NOMO-1 treated with DMSO at 0.1 percent for 48 hours (cell line): ENCODE data around the gene SPHKAP.
A peak's percentile ranks its signal among the peaks of the same experiment; 100 is the strongest.
"Not testable (repeated sequence)": the region's sequence is repeated elsewhere in the genome, so short reads cannot be mapped to it uniquely, and the experiment has no call there.

Source experiments
- DNase-seq: peaks from one replicate; lab custom pipeline; 2025; ENCODE audit not compliant: unreplicated experiment; lab: John Stamatoyannopoulos, UW

SPHKAP gene

GRCh38 chr2:228039752-228040534 lies 141.5 kb downstream of the SPHKAP start:
- no peak for DNase-seq

- DNase-seq: no peak
These were observed 142.5 kb downstream of the SPHKAP start for GRCh38 chr2:228038967-228039366.

- no peak for DNase-seq
These were observed 143.6 kb downstream of the SPHKAP start for GRCh38 chr2:228037915-228038314.

- no peak for DNase-seq
These were observed 157.9 kb downstream of the SPHKAP start for GRCh38 chr2:228023619-228024018.

GRCh38 chr2:228018311-228018710 lies 163.2 kb downstream of the SPHKAP start:
- DNase-seq: no peak

- no peak for DNase-seq
These were observed 163.7 kb downstream of the SPHKAP start for GRCh38 chr2:228017784-228018183.

GRCh38 chr2:228016402-228016801 lies 165.1 kb downstream of the SPHKAP start:
- DNase-seq: no peak

- DNase-seq: no peak
These were observed 165.7 kb downstream of the SPHKAP start for GRCh38 chr2:228015741-228016140.

GRCh38 chr2:227996366-227996765 lies 185.1 kb downstream of the SPHKAP start:
- no peak for DNase-seq

- DNase-seq: no peak
These were observed 190.6 kb downstream of the SPHKAP start for GRCh38 chr2:227990937-227991336.

- no peak for DNase-seq
These were observed 208.2 kb downstream of the SPHKAP start for GRCh38 chr2:227973241-227973640.

GRCh38 chr2:227971619-227972230 lies 209.8 kb downstream of the SPHKAP start:
- no peak for DNase-seq

- no peak for DNase-seq
These were observed 221.2 kb downstream of the SPHKAP start for GRCh38 chr2:227960317-227960716.

GRCh38 chr2:227942965-227943364 lies 238.5 kb downstream of the SPHKAP start:
- no peak for DNase-seq

- DNase-seq: no peak
These were observed 239.5 kb downstream of the SPHKAP start for GRCh38 chr2:227942021-227942420.

- DNase-seq: peak; percentile 13
These were observed 242.0 kb downstream of the SPHKAP start for GRCh38 chr2:227939271-227940027.

GRCh38 chr2:227936249-227936648 lies 245.2 kb downstream of the SPHKAP start:
- DNase-seq: not testable (repeated sequence)

- no peak for DNase-seq
These were observed 247.6 kb downstream of the SPHKAP start for GRCh38 chr2:227933884-227934283.

- no peak for DNase-seq
These were observed 249.1 kb downstream of the SPHKAP start for GRCh38 chr2:227932403-227932802.

- DNase-seq: no peak
These were observed 249.5 kb downstream of the SPHKAP start for GRCh38 chr2:227932001-227932400.
